SU-DHL-6 (cell line): ENCODE results near the gene TTC3.

ENCODE experiments used
- CTCF ChIP-seq: fragments of 200-600 bp; sonication (generic); IDR thresholded peaks from one replicate; pipeline ENCODE4 v1.5.1; 2017; ENCODE audit warnings: antibody characterized with exemption, mild to moderate bottlenecking, low read length, moderate library complexity; ENCODE audit not compliant: insufficient read depth, poor library complexity, severe bottlenecking
- EZH2phosphoT487 ChIP-seq: fragments of 200-600 bp; sonication (generic), shearing (Covaris generic); conservative IDR thresholded peaks from 2 replicates; pipeline ENCODE4 v1.6.1; 2018; ENCODE audit warnings: mild to moderate bottlenecking, antibody characterized with exemption, low read length, moderate library complexity, mixed read lengths

- TF ChIP-seq CTCF: no peak
- TF ChIP-seq EZH2phosphoT487: no peak
Measured at GRCh38 chr21:37237764-37238163, 164.7 kb downstream of the TTC3 start.
